ENCODE measurements around the gene GPR108. TPM values are rescaled to one million over a fixed set of nuclear protein-coding genes. Genes with fewer than 3 reads are reported as not detected.

GPR108 gene
- total and polyA plus RNA-seq, 2 of the 13 experiments (the other 11 are each of a cell fraction or from before 2014, with no cell fraction given): 36.4 to 63.0 TPM

- TF ChIP-seq FOXP4 (CRISPR knock-in tag; IDR thresholded peaks at IDR 0.05) (no peak; the same call in 1 of the 2 replicates), PHB2 (IDR thresholded peaks at IDR 0.05; ENCODE audit: partially characterized antibody) (no peak), MXI1 (IDR thresholded peaks at IDR 0.05; ENCODE audit: borderline replicate concordance, low read depth, low read length) (peak; percentile 58; the same call in 1 of the 3 replicates), CCDC6 (CRISPR knock-in tag; IDR thresholded peaks at IDR 0.05) (0 out of 2 replicates have a peak, but pooled peaks have one; percentile 17), CENPT (CRISPR knock-in tag; IDR thresholded peaks at IDR 0.05; ENCODE audit: low read depth) (no peak), IRX3 (CRISPR knock-in tag; IDR thresholded peaks at IDR 0.05; ENCODE audit: borderline replicate concordance, low read depth) (peak; percentile 47), KLF12 (CRISPR knock-in tag; IDR thresholded peaks at IDR 0.05; ENCODE audit: borderline replicate concordance) (peak; percentile 23; the same call in 1 of the 2 replicates), ZNF644 (CRISPR knock-in tag; IDR thresholded peaks at IDR 0.05; ENCODE audit: low read depth) (no peak), CTCF (CRISPR knock-in tag; IDR thresholded peaks at IDR 0.05) (peak; percentile 2; the same call in 1 of the 2 replicates), ZFP41 (CRISPR knock-in tag; IDR thresholded peaks at IDR 0.05; ENCODE audit: borderline replicate concordance) (0 out of 2 replicates have a peak, but pooled peaks have one; percentile 74), ZNF598 (CRISPR knock-in tag; IDR thresholded peaks at IDR 0.05; ENCODE audit: borderline replicate concordance) (no peak), AHR (CRISPR knock-in tag; IDR thresholded peaks at IDR 0.05) (no peak), GABPB1 (CRISPR knock-in tag; IDR thresholded peaks at IDR 0.05) (peak; percentile 64; the same call in 1 of the 2 replicates), POGZ (CRISPR knock-in tag; IDR thresholded peaks at IDR 0.05) (peak; percentile 72; the same call in 1 of the 2 replicates), ZFP62 (CRISPR knock-in tag; IDR thresholded peaks at IDR 0.05) (no peak), TCF7L2 (IDR thresholded peaks at IDR 0.05; ENCODE audit: low read depth, low read length) (no peak), XBP1 (CRISPR knock-in tag; IDR thresholded peaks at IDR 0.05) (peak; percentile 56; the same call in 1 of the 2 replicates), HDAC1 (CRISPR knock-in tag; IDR thresholded peaks at IDR 0.05) (peak; percentile 71), ZEB1 (IDR thresholded peaks at IDR 0.05; ENCODE audit: insufficient replicate concordance, low read depth) (peak; percentile 45), SRY (CRISPR knock-in tag; IDR thresholded peaks at IDR 0.05) (peak; percentile 12; the same call in 1 of the 2 replicates), NR1H2 (CRISPR knock-in tag; IDR thresholded peaks at IDR 0.05; ENCODE audit: borderline replicate concordance, low read depth) (no peak), ZNF136 (CRISPR knock-in tag; IDR thresholded peaks at IDR 0.05; ENCODE audit: low read depth) (no peak), SRSF4 (IDR thresholded peaks at IDR 0.05; ENCODE audit: low read depth, low read length, poor library complexity, severe bottlenecking) (no peak), KMT2B (CRISPR knock-in tag; IDR thresholded peaks at IDR 0.05) (no peak; the same call in 1 of the 2 replicates), MAZ (IDR thresholded peaks at IDR 0.05; ENCODE audit: borderline replicate concordance, low read depth, low read length) (peak; percentile 71; the same call in 1 of the 2 replicates), MAZ (CRISPR knock-in tag; IDR thresholded peaks at IDR 0.05; ENCODE audit: low read depth) (peak; percentile 52; the same call in 1 of the 2 replicates)
Measured at GRCh38 chr19:6752256-6753177, 15.1 kb upstream of the GPR108 start (continued).
